ENCODE data around the gene CLDN10.

GRCh38 chr13:95588721-95589120 lies 36.2 kb downstream of the CLDN10 start:
- TF ChIP-seq POLR2A (IDR thresholded peaks at IDR 0.05) (no peak), CTCF (IDR thresholded peaks at IDR 0.05 in 4 of 5, conservative IDR thresholded peaks at IDR 0.05 in 1 of 5) (no peak)
